Vagina (tissue), 2 donors: ENCODE results near the gene GATM.

Experiments
- POLR2A ChIP-seq, 2 donors: fragments of 450-650 bp; IDR thresholded peaks; one replicate each; pipeline ENCODE4 v1.6.1; 2017; ENCODE audit warnings: antibody characterized with exemption in 2 of 2, mild to moderate bottlenecking in 2 of 2, moderate library complexity in 2 of 2
- TF ChIP-seq, protein P1 (sequence below), 3 experiments: fragments of 450-650 bp in 2 of 3; fragments of 200-600 bp in 1 of 3; sonication (generic) in 1 of 3; IDR thresholded peaks; one replicate each; pipeline ENCODE4 v1.5.1; 2017 to 2019; ENCODE audit warnings: antibody characterized with exemption in 3 of 3, mild to moderate bottlenecking in 2 of 3, moderate library complexity in 2 of 3

- peak in 1 of 2 donors; percentile 23 for TF ChIP-seq POLR2A (IDR thresholded peaks at IDR 0.05)
- TF ChIP-seq, protein P1, sequence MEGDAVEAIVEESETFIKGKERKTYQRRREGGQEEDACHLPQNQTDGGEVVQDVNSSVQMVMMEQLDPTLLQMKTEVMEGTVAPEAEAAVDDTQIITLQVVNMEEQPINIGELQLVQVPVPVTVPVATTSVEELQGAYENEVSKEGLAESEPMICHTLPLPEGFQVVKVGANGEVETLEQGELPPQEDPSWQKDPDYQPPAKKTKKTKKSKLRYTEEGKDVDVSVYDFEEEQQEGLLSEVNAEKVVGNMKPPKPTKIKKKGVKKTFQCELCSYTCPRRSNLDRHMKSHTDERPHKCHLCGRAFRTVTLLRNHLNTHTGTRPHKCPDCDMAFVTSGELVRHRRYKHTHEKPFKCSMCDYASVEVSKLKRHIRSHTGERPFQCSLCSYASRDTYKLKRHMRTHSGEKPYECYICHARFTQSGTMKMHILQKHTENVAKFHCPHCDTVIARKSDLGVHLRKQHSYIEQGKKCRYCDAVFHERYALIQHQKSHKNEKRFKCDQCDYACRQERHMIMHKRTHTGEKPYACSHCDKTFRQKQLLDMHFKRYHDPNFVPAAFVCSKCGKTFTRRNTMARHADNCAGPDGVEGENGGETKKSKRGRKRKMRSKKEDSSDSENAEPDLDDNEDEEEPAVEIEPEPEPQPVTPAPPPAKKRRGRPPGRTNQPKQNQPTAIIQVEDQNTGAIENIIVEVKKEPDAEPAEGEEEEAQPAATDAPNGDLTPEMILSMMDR (IDR thresholded peaks at IDR 0.05): no peak
These were observed at the start of gene GATM for GRCh38 chr15:45378149-45378912.
